Measurements from ENCODE around the gene WWC2. TPM values are rescaled to one million over a fixed set of nuclear protein-coding genes. Genes with fewer than 3 reads are reported as not detected.
A peak's percentile ranks its signal among the peaks of the same experiment; 100 is the strongest.

Gene WWC2
- total RNA-seq, 4 donors from 2014 or later, result 11.2 to 14.7 (median 12.4) TPM

DNA sequence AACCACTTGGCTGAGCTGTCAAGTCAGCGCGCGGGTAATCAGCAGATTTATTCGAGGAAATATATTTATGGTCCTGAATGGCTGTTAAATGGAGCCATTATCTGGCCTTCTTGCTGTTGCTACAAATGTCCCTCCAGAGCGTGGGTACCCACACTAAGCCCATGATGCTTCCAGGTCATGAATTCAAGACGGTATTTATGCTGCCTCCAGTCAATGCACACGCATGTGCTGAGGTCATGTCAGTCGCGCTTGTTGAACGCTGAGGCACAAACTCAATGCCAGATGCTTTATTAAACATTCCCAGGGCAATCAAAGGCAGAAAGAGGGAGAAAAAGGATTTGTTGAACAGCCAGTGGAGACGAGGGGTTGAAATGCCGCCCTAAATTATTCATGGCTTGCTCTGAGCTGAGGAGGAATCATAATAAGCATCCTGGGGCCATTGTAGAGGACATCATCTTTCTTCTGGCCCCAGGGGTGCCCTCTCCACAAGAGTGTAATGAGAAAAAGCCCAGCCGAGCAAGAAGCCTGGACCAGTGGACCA lies 259.2 kb downstream of the WWC2 start:
- 85 to 90% methylated on average over 13 of the region's 13 CpGs for WGBS, 2 donors
- intact Hi-C loops (cut with DNase I; ENCODE audit: low total_unique reads), result no loop called here
- no peak overlapping the region for H3K4me3 ChIP-seq (ENCODE audit: low read depth, poor library complexity, severe bottlenecking)
- DNase-seq (ENCODE audit: low spot score in 2 of 2), result peak in 1 of 2 donors; percentile 57
- TF ChIP-seq, protein P1, sequence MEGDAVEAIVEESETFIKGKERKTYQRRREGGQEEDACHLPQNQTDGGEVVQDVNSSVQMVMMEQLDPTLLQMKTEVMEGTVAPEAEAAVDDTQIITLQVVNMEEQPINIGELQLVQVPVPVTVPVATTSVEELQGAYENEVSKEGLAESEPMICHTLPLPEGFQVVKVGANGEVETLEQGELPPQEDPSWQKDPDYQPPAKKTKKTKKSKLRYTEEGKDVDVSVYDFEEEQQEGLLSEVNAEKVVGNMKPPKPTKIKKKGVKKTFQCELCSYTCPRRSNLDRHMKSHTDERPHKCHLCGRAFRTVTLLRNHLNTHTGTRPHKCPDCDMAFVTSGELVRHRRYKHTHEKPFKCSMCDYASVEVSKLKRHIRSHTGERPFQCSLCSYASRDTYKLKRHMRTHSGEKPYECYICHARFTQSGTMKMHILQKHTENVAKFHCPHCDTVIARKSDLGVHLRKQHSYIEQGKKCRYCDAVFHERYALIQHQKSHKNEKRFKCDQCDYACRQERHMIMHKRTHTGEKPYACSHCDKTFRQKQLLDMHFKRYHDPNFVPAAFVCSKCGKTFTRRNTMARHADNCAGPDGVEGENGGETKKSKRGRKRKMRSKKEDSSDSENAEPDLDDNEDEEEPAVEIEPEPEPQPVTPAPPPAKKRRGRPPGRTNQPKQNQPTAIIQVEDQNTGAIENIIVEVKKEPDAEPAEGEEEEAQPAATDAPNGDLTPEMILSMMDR (IDR thresholded peaks at IDR 0.05), result no peak
- TF ChIP-seq POLR2A (IDR thresholded peaks at IDR 0.05), result no peak

DNA sequence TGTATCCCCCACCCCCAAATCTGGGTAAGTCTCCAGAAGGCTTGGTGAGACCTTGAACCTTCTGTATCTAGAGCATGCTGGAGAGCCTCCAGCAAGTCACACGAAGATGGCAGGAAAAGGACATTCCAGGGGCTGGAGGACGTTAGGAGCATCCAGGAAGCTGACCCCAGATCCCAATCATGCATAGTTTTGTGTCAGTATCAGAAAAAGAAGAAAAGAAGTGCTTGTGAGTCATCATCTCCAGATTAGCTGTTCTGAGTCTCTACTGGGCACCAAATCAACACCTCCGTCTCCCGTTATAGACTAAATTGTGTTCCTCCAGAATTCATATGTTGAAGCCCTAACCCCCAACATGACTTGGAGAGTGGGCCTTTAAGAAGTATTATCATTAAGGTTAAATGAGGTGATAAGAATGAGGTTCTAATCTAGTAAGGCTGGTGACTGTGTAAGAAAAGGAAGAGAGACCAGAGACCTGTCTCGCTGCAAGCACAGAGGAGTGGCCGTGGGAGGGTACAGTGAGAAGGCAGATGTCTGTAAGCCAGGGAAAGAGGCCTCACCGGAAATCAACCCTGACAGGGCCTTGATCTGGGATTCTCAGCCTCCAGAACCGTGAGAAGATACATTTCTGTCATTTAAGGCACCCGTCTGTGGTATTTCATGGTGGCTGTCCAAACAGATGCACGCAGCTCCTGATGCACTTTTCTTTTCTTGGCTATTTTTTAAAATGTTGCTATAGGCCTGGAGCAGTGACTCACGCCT lies 261.3 kb downstream of the WWC2 start:
- intact Hi-C loops (cut with DNase I; ENCODE audit: low total_unique reads), result no loop called here
- WGBS, 2 donors, result 62 to 66% methylated on average over 11 of the region's 11 CpGs
- no peak for DNase-seq (ENCODE audit: low spot score in 2 of 2)
- TF ChIP-seq, protein P1 (IDR thresholded peaks at IDR 0.05), result no peak
- H3K4me3 ChIP-seq (ENCODE audit: low read depth, poor library complexity, severe bottlenecking), result no peak overlapping the region

DNA sequence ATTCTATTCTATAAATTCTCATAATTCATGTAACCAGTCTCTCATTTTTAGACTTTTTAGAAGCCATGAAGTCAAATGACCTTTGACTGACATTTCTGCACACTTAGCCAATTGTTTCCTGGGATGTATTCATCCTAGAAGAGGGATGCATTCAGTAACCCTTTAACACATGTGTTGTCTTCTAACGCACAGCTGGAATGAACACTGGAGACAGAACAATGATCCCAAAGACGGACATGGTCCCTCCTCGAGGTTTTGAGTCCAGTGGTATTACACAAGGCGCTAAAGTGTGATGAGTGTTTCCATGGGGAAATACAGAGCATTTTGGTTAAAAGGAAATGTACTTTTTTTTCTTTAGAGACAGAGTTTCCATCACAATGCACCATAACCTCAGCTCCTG lies 263.0 kb downstream of the WWC2 start:
- intact Hi-C loops (cut with DNase I; ENCODE audit: low total_unique reads), result no loop called here
- no peak for DNase-seq (ENCODE audit: low spot score in 2 of 2)
- H3K4me3 ChIP-seq (ENCODE audit: low read depth, poor library complexity, severe bottlenecking), result no peak overlapping the region
- WGBS, 2 donors, result 86 to 87% methylated on average over 4 of the region's 4 CpGs
- TF ChIP-seq POLR2A (IDR thresholded peaks at IDR 0.05), result no peak
- TF ChIP-seq, protein P1 (IDR thresholded peaks at IDR 0.05), result no peak

DNA sequence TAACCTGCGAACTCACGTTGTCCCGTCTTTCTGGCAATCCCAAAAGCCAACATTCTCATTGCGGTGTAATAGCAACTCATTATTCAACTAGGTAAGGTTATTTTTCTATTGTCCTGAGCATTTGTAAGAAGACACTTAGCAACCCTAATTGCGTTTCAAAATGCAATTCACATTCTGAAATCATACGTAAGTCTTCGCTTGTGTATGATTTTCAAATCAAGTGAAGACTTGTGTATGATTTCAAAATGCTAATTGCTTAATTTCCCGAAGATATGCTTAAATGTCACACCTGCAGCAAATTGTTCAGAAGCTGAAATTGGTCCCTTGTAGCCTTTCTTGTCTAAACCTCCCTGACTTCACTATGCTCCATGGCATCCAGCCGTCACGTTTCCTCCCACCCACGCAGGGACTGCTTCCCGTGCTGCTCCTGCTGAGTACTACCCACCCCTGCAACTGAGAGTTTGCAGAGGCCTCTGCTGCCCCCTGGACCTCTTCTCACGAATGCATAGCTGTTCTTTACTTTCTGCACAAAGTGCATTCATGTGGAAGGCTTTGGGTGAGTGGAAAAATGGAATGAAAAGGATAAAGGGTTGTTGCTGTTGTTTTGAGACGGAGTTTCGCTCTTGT lies 264.0 kb downstream of the WWC2 start:
- H3K4me3 ChIP-seq (ENCODE audit: low read depth, poor library complexity, severe bottlenecking), result no peak overlapping the region
- intact Hi-C loops (cut with DNase I; ENCODE audit: low total_unique reads), result no loop called here
- DNase-seq (ENCODE audit: low spot score in 2 of 2), result no peak
- WGBS, 2 donors, result 49 to 52% methylated on average over 15 of the region's 15 CpGs
- TF ChIP-seq POLR2A (IDR thresholded peaks at IDR 0.05), result no peak
- TF ChIP-seq, protein P1 (IDR thresholded peaks at IDR 0.05), result no peak

DNA sequence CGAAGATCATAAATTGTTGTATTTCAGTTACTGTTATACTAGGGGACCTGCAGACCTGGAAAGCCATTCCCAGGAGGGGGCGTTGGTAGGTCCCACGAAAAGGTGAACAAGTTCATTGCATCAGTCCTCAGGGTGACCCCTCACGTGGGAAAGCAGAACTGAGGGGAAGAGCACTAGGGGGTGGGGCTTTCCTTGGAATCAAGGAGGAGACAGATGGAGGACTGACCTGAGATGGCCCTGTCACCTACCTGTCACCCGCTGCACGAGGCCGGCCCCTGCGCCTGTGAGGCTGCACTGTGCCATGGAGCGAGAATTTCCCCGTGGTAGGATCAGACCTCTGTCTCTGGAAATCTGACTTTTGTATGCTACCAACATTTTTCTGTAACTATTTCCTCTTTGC lies 265.0 kb downstream of the WWC2 start:
- intact Hi-C loops (cut with DNase I; ENCODE audit: low total_unique reads), result no loop called here
- DNase-seq (ENCODE audit: low spot score in 2 of 2), result no peak
- WGBS, 2 donors, result 79 to 87% methylated on average over 10 of the region's 10 CpGs
- H3K4me3 ChIP-seq (ENCODE audit: low read depth, poor library complexity, severe bottlenecking), result no peak overlapping the region
- TF ChIP-seq POLR2A (IDR thresholded peaks at IDR 0.05), result no peak
- TF ChIP-seq, protein P1 (IDR thresholded peaks at IDR 0.05), result no peak
